Panc1 (cell line): ENCODE measurements around the gene PPP1R15B. TPM values are rescaled to one million over a fixed set of nuclear protein-coding genes. Genes with fewer than 3 reads are reported as not detected.

Experiments
- ATAC-seq: fragments of 200-7000 bp; cut with Tn5 transposase; 2 replicates; pipeline ENCODE4 v1.9.1; 2020; ENCODE audit warnings: mild to moderate bottlenecking, moderate library complexity
- BruUV-seq: library from RNA; stranded (reverse); fragments of 400-500 nt; replicated peaks from 2 replicates; lab custom pipeline; 2021; lab: Mats Ljungman, UMichigan
- CTCF ChIA-PET: fragments of 300-600 bp; sonication (Branson Sonifier 250); formaldehyde crosslinking; loops from one replicate; lab custom pipeline; 2022; ENCODE audit warnings: antibody characterized with exemption; lab: Charles Lee
- POLR2A ChIA-PET: fragments of 300-600 bp; sonication (Branson Sonifier 250); formaldehyde crosslinking; loops from one replicate; lab custom pipeline; 2022; ENCODE audit warnings: antibody characterized with exemption; lab: Charles Lee
- DNase-seq: peaks from one replicate; pipeline ENCODE4 v3.0.0-alpha.2; 2010; ENCODE audit warnings: low read depth, low spot score
- H3K27ac ChIP-seq: 2 replicates; pipeline ENCODE4 v1.5.1; 2011; ENCODE audit warnings: mild to moderate bottlenecking, low read length, inconsistent platforms
- H3K27me3 ChIP-seq: fragments of 200-500 bp; sonication (Bioruptor generic); 2 replicates; pipeline ENCODE4 v1.6.0; 2014; ENCODE audit warnings: low read length, inconsistent platforms; ENCODE audit not compliant: control insufficient read depth, insufficient read depth
- H3K36me3 ChIP-seq: fragments of 200-500 bp; sonication (Bioruptor generic); 2 replicates; pipeline ENCODE4 v1.5.1; 2014; ENCODE audit warnings: inconsistent platforms, mild to moderate bottlenecking, low read length, moderate library complexity; ENCODE audit not compliant: control insufficient read depth, insufficient read depth
- H3K4me1 ChIP-seq: 2 replicates; pipeline ENCODE4 v1.5.1; 2011; ENCODE audit warnings: inconsistent platforms, mild to moderate bottlenecking, low read length, moderate library complexity; ENCODE audit not compliant: control insufficient read depth, insufficient read depth
- H3K4me3 ChIP-seq, 2 experiments: 2 replicates each; pipeline ENCODE4 v1.5.1; 2011 to 2012; ENCODE audit warnings: low read depth in 2 of 2, low read length in 2 of 2, mild to moderate bottlenecking in 2 of 2, inconsistent platforms in 1 of 2, moderate library complexity in 1 of 2
- H3K9me3 ChIP-seq: fragments of 200-500 bp; sonication (Bioruptor generic); 2 replicates; pipeline ENCODE4 v1.5.1; 2014; ENCODE audit warnings: low read depth, mild to moderate bottlenecking, inconsistent platforms, low read length, moderate library complexity; ENCODE audit not compliant: control insufficient read depth, insufficient read depth
- CTCF ChIP-seq: fragments of 450-650 bp; IDR thresholded peaks from 2 replicates; pipeline ENCODE4 v1.5.1; 2017; ENCODE audit warnings: mild to moderate bottlenecking
- POLR2AphosphoS5 ChIP-seq: IDR thresholded peaks from 2 replicates; pipeline ENCODE4 v1.6.1; 2012; ENCODE audit warnings: mild to moderate bottlenecking, low read depth, low read length, moderate library complexity
- REST ChIP-seq, 2 experiments: IDR thresholded peaks; 2 replicates each; pipeline ENCODE4 v1.6.1; 2011 to 2012; ENCODE audit warnings: low read depth in 2 of 2, control low read depth in 1 of 2, low read length in 1 of 2, mild to moderate bottlenecking in 1 of 2, moderate library complexity in 1 of 2; ENCODE audit not compliant: insufficient read depth in 1 of 2
- SIN3A ChIP-seq: IDR thresholded peaks from 2 replicates; pipeline ENCODE4 v1.6.1; 2012; ENCODE audit warnings: low read depth, mild to moderate bottlenecking, low read length, moderate library complexity, borderline replicate concordance; ENCODE audit not compliant: insufficient read depth
- TCF7L2 ChIP-seq: IDR thresholded peaks from 2 replicates; pipeline ENCODE4 v1.6.1; 2011; ENCODE audit warnings: mild to moderate bottlenecking, low read depth, low read length, inconsistent platforms
- in situ Hi-C: cut with HindIII; loops from 2 replicates; pipeline ENCODE4 v1.10.0; 2016; ENCODE audit warnings: low sequenced_read_pairs, low pct_unique_long_range_greater_than_20kb
- intact Hi-C: fragments of 100-400 bp; cut with micrococcal nuclease; formaldehyde crosslinking; loops from one replicate; pipeline ENCODE4 v1.10.0; 2022; ENCODE audit not compliant: unreplicated experiment
- total RNA-seq: library from RNA; stranded (reverse); gene quantifications from one replicate; pipeline ENCODE4 v1.2.1, GENCODE V29; 2021; ENCODE audit not compliant: unreplicated experiment

The PPP1R15B gene
- total RNA-seq, 1 experiment from 2014 or later, result 51.1 TPM

- DNase-seq (peak; percentile 71), ATAC-seq (peak; percentile 79)
- H3K4me1 ChIP-seq, result peaks cover 5% of the 10 kb centered on the region; the same call in 1 of the 2 replicates
- H3K27ac ChIP-seq, result peak overlapping the region; percentile 51
- no peaks in the 10 kb centered on the region for H3K36me3 ChIP-seq
- POLR2A ChIA-PET, result interaction anchor here (0.5 kb wide), 1 partner anchor 73 kb away, joined by 3 read pairs; no protein-coding TSS in a partner anchor
- intact Hi-C loops, result loop anchor here (1.0 to 10.0 kb wide), 4 partner anchors 109 to 499 kb away; partner anchors contain the start of gene SNRPE
- CTCF ChIA-PET, result interaction anchor here (0.6 to 1.6 kb wide), 7 partner anchors 13 to 234 kb away, joined by 3 to 21 read pairs (median 4); no protein-coding TSS in a partner anchor
- no TSS peak for BruUV-seq
- no peaks in the 10 kb centered on the region for H3K27me3 ChIP-seq
- no peak for TF ChIP-seq REST (IDR thresholded peaks at IDR 0.05; ENCODE audit: insufficient read depth in 1 of 2, low read depth in 2 of 2, low read length in 1 of 2)
- TF ChIP-seq CTCF, result peak; percentile 96
- in situ Hi-C loops, result no loop called here
- H3K4me3 ChIP-seq, result peak overlapping the region; percentile 19 to 52
- no peaks in the 10 kb centered on the region for H3K9me3 ChIP-seq
Observed at GRCh38 chr1:204363335-204364114, 48.1 kb downstream of the PPP1R15B start.

GRCh38 chr1:204362984-204363334, 48.7 kb downstream of the PPP1R15B start:
- CTCF ChIA-PET, result interaction anchor here (0.5 to 1.6 kb wide), 7 partner anchors 12 to 502 kb away, joined by 3 to 21 read pairs (median 4); no protein-coding TSS in a partner anchor
- peak overlapping the region; percentile 51 for H3K27ac ChIP-seq
- intact Hi-C loops (loop anchor here (1.0 to 10.0 kb wide), 3 partner anchors 108 to 498 kb away; partner anchors contain the start of gene SNRPE), in situ Hi-C loops (no loop called here)
- BruUV-seq, result no TSS peak
- DNase-seq (no peak), ATAC-seq (0 out of 2 replicates have a peak, but pooled peaks have one; percentile 6)
- no peaks in the 10 kb centered on the region for H3K36me3 ChIP-seq
- no peaks in the 10 kb centered on the region for H3K9me3 ChIP-seq
- peak overlapping the region; percentile 19 to 52 for H3K4me3 ChIP-seq
- no peaks in the 10 kb centered on the region for H3K27me3 ChIP-seq
- TF ChIP-seq TCF7L2 (no peak), SIN3A (no peak), POLR2AphosphoS5 (no peak), REST (IDR thresholded peaks at IDR 0.05; ENCODE audit: insufficient read depth in 1 of 2, low read depth in 2 of 2, low read length in 1 of 2) (no peak), CTCF (no peak)
- POLR2A ChIA-PET, result interaction anchor here (0.5 kb wide), 1 partner anchor 72 kb away, joined by 3 read pairs; no protein-coding TSS in a partner anchor
- H3K4me1 ChIP-seq, result peaks cover 5% of the 10 kb centered on the region; the same call in 1 of the 2 replicates
